HG03060 (cell line): Measurements from ENCODE around the gene OPCML.

Experiments
- ATAC-seq: cut with Tn5 transposase; IDR thresholded peaks from one replicate; pipeline ENCODE4 v1.9.1; 2021; ENCODE audit warnings: low read depth, moderate number of reproducible peaks; ENCODE audit not compliant: unreplicated experiment

Gene OPCML

GRCh38 chr11:133049244-133050019 is 482.9 kb downstream of the OPCML start:
- ATAC-seq = no peak

GRCh38 chr11:133048270-133048669 is 484.0 kb downstream of the OPCML start:
- ATAC-seq = no peak

GRCh38 chr11:133047771-133048115 is 484.6 kb downstream of the OPCML start:
- no peak for ATAC-seq

DNA sequence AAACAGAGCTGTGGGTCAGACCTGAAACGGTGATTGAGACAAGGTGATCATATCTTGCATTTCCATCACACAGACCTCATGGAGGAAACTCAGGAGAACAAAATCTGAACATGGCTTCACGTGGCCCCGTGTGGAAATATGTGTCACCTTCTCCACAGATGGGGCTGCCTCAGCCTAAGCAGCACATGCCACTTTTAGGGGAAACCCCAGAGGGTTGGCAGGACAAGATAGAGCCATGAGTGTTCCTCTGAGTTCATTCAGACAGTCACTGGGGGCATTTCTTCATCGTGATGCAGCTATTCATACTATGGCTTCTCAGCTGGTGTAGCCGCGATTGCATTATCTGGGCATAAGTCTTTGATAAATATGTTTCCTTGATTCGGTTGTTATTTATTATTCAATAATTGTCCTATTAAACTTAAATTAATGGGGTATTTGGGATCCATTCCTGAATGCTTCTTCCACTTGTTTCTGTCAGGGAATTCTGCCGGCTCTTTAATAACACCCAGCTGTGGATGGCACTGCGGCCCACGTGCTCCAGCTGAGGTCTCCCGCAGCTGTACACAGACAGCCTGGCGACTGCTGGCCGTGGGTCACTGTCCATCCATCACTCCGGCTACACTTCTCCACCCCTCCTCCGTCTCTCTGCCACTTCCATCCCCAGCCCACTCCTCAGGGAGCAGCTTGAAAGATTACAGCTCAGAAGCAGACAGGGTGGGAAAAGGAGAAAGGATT is 485.1 kb downstream of the OPCML start:
- ATAC-seq = no peak

- ATAC-seq = no peak
Observed at GRCh38 chr11:133046252-133046651, 486.0 kb downstream of the OPCML start.

GRCh38 chr11:133041928-133042882 is 490.1 kb downstream of the OPCML start:
- ATAC-seq = no peak

- ATAC-seq = no peak
Observed at GRCh38 chr11:133041181-133041580, 491.1 kb downstream of the OPCML start.

DNA sequence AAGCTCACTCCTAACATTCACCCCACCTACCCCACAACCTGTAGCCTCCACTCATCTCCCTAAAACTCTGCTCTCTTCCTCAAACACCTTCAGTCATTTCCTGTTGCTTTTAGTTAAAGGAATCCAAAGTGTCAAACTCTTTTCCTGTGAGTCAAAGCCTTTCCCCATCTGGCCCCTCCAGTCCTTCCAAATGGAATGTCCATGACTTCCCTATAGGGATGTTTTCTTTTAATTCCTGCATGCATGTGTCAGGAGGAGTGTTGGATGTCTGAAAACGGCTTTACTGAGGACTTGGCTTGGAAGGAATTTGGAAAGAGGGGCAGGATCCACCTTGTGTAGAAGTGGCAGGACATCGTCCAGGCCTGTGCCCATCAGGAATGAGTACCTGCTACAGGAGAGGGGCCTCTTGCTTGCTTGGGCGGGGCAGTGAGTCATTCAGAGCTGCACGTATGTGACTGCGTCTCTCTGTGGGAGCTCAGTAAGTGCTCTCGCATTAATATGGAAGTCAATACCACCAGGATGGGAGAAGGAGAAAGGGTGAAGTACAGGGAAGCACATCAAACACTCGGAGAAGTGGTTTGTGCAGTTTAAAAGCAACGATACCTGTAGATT is 491.9 kb downstream of the OPCML start:
- ATAC-seq = no peak

- no peak for ATAC-seq
Observed at GRCh38 chr11:133038850-133039249, 493.5 kb downstream of the OPCML start.

GRCh38 chr11:133034929-133035328 is 497.4 kb downstream of the OPCML start:
- no peak for ATAC-seq

DNA sequence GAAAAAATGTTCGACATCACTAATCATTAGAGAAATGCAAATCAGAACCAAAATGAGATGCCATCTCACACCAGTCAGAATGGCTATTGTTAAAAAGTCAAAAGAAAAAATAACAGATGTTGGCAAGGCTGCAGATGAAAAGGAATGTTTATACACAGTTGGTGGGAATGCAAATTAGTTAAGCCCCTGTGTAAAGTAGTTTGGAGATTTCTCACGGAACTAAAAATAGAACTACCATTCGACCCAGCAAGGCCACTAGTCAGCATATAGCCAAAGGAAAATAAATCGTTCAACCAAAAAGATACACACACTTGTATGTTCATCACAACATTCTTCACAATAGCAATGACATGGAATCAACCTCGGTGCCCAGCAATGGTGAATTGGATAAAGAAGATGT is 503.2 kb downstream of the OPCML start:
- no peak for ATAC-seq

DNA sequence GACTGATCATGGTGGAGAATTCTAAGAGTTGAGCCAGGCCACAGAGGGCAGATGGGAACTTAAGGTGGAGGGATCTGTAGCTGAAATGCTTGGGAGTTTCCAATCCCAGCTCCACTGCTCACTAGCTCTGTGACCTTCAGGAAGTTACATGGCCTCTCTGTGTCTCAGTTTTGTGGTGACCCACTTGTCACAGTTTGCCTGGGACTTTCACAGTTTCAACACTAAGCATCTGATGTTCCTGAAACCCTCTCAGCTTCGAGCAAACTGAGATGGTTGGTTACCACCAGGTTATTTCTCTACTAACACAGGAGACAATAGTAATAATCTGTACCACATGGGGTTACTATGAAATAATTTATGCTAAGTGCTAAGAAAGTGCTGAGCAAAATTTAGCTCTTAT is 505.3 kb downstream of the OPCML start:
- no peak for ATAC-seq

GRCh38 chr11:133024301-133024700 is 508.0 kb downstream of the OPCML start:
- ATAC-seq = no peak

- ATAC-seq = no peak
Observed at GRCh38 chr11:133023232-133023631, 509.1 kb downstream of the OPCML start.

DNA sequence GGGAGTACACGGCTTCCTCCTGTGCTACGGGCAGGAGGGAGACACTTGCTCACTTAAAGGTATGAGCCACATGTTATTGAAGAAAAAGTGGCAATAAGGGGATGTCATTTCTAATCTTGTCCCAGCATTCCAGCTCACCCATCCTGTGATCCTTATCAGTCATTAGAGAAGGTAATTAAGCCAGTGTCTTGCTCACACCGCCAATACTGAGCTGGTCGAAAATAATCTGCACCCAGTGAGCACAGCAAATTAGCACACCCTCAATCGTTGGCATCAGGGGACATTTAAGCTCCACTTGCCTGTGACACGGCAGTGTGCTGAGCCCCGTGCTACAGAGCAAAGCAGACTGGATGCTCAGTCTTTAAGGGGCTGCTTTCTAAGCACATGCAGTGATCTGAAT is 510.7 kb downstream of the OPCML start:
- no peak for ATAC-seq

- no peak for ATAC-seq
Observed at GRCh38 chr11:133020372-133020714, 512.0 kb downstream of the OPCML start.

- ATAC-seq = no peak
Observed at GRCh38 chr11:133019545-133020371, 512.5 kb downstream of the OPCML start.

- ATAC-seq = no peak
Observed at GRCh38 chr11:133015457-133015856, 516.8 kb downstream of the OPCML start.

GRCh38 chr11:133014337-133014736 is 518.0 kb downstream of the OPCML start:
- ATAC-seq = no peak

GRCh38 chr11:133012803-133013202 is 519.5 kb downstream of the OPCML start:
- ATAC-seq = no peak
